Cardiac atrium fibroblast (primary cell): ENCODE data around the gene KRTCAP3. TPM values are rescaled to one million over a fixed set of nuclear protein-coding genes. Genes with fewer than 3 reads are reported as not detected.

ENCODE experiments used
- total RNA-seq: library from RNA; depleted of rRNA; stranded (reverse); fragments of >200 nt; gene quantifications from 2 replicates; pipeline ENCODE4 v1.2.3, GENCODE V29; 2015

The KRTCAP3 gene, protein sequence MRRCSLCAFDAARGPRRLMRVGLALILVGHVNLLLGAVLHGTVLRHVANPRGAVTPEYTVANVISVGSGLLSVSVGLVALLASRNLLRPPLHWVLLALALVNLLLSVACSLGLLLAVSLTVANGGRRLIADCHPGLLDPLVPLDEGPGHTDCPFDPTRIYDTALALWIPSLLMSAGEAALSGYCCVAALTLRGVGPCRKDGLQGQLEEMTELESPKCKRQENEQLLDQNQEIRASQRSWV
- 0.97 TPM in 1 of 2 replicates, not detected in the other for total RNA-seq

GRCh38 chr2:27441958-27442919, at the start of gene KRTCAP3:
KRTCAP3 (plus strand) TSS chr2:27442381; CDS start chr2:27442413, 32 bp downstream.

GRCh38 chr2:27409321-27410073, 32.7 kb upstream of the KRTCAP3 start, which contains the start of gene PPM1G:
PPM1G (minus strand) TSS chr2:27409591; CDS start chr2:27409422, 169 bp downstream.

DNA sequence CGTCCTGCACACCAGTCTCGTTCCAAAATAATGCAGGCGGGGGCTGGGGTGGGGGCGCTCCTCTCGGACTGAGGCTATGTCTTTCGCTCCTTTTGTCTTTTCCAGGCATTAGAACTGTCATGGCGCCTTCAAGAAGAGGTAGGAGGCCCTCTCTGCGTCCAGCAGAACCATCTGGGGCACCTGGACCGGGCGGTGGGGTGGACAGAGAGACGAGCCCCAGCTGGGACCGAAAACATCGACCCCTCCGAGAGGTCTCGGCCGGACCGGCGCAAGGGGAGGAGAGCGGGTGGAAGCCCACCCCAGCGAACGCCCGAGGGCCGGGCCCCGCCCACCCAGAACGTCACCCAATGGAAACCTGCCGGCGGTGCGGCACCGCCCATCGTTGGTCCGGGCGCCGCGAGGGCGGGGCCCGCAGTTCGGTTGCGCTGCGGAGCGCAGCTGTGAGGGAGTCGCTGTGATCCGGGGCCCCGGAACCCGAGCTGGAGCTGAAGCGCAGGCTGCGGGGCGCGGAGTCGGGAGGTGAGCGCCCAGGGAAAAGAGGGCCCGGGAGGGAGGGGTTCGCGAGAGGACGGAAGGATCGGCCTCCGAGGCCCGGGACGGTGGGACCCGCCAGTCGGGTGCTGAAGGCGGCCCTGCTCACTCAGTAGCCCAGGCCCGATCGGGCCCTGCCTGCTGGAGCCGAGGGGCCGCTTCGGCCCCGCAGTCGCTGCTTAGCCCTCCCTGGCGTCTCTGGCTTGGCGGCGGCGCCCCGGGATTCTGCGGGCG, 13.8 kb upstream of the KRTCAP3 start, which contains the start of gene NRBP1:
NRBP1 (plus strand) TSS at position 419 of the 765 bp plus-strand sequence. CDS start 4,643 bp downstream, outside the sequence.

GRCh38 chr2:27489498-27490397, 47.6 kb downstream of the KRTCAP3 start, which contains the start of gene IFT172:
IFT172 (minus strand) TSS chr2:27489743; CDS start chr2:27489653, 90 bp downstream.

Other genes starting within 250 kb of the KRTCAP3 start
- gene ATRAID, start 230.3 kb upstream of the KRTCAP3 start, total RNA-seq = 148 and 204 TPM in 2 replicates
- gene SLC5A6, start 230.1 kb upstream of the KRTCAP3 start, total RNA-seq = 7.6 and 13.0 TPM in 2 replicates
- gene CAD, start 225.0 kb upstream of the KRTCAP3 start, total RNA-seq = 22.9 and 29.3 TPM in 2 replicates
- gene SLC30A3, start 179.3 kb upstream of the KRTCAP3 start, total RNA-seq = not detected in 2 replicates
- not detected in 2 replicates for gene DNAJC5G, start 166.9 kb upstream of the KRTCAP3 start, total RNA-seq
- gene TRIM54, start 160.0 kb upstream of the KRTCAP3 start, total RNA-seq = not detected in 2 replicates
- 1.3 and 4.5 TPM in 2 replicates for gene UCN, start 133.9 kb upstream of the KRTCAP3 start, total RNA-seq
- gene MPV17, start 119.3 kb upstream of the KRTCAP3 start, total RNA-seq = 69.1 and 102 TPM in 2 replicates
- gene GTF3C2, start 85.6 kb upstream of the KRTCAP3 start, total RNA-seq = 31.6 and 44.4 TPM in 2 replicates
- 29.2 and 31.3 TPM in 2 replicates for gene EIF2B4, start 72.0 kb upstream of the KRTCAP3 start, total RNA-seq
- 148 and 159 TPM in 2 replicates for gene SNX17, start 71.8 kb upstream of the KRTCAP3 start, total RNA-seq
- gene ZNF513, start 61.6 kb upstream of the KRTCAP3 start, total RNA-seq = 4.0 and 6.2 TPM in 2 replicates
- gene PPM1G, start 32.8 kb upstream of the KRTCAP3 start, total RNA-seq = 54.6 and 54.7 TPM in 2 replicates
- gene NRBP1, start 13.8 kb upstream of the KRTCAP3 start, total RNA-seq = 75.3 and 91.5 TPM in 2 replicates
- gene IFT172, start 47.4 kb downstream of the KRTCAP3 start, total RNA-seq = 17.9 and 35.2 TPM in 2 replicates
- 12.8 and 15.6 TPM in 2 replicates for gene FNDC4, start 52.8 kb downstream of the KRTCAP3 start, total RNA-seq
- gene GCKR, start 54.5 kb downstream of the KRTCAP3 start, total RNA-seq = 0.32 TPM in 1 of 2 replicates, not detected in the other
- gene ZNF512, start 140.7 kb downstream of the KRTCAP3 start, total RNA-seq = 14.6 and 17.1 TPM in 2 replicates
- gene CCDC121, start 186.6 kb downstream of the KRTCAP3 start, total RNA-seq = 1.6 and 2.1 TPM in 2 replicates
- gene GPN1, start 186.7 kb downstream of the KRTCAP3 start, total RNA-seq = 21.3 and 21.9 TPM in 2 replicates
- gene SUPT7L, start 221.2 kb downstream of the KRTCAP3 start, total RNA-seq = 16.1 and 20.6 TPM in 2 replicates
- gene SLC4A1AP, start 221.5 kb downstream of the KRTCAP3 start, total RNA-seq = 15.2 and 24.9 TPM in 2 replicates